GM18951 (cell line): ENCODE data around the gene TFDP1.
"Not testable (repeated sequence)": the region's sequence is repeated elsewhere in the genome, so short reads cannot be mapped to it uniquely, and the experiment has no call there.

Experiments
- POLR2A ChIP-seq: IDR thresholded peaks from 4 replicates; pipeline ENCODE4 v1.6.1; 2011; ENCODE audit warnings: mild to moderate bottlenecking; ENCODE audit not compliant: insufficient read length, insufficient read depth; ENCODE audit errors: extremely low read depth
- in situ Hi-C: fragments of 300-500 bp; cut with MboI; formaldehyde crosslinking; loops from one replicate; pipeline ENCODE4 v1.12.0; 2022; ENCODE audit warnings: low sequenced_read_pairs, mixed read lengths, inconsistent platforms; ENCODE audit not compliant: unreplicated experiment

The TFDP1 gene

DNA sequence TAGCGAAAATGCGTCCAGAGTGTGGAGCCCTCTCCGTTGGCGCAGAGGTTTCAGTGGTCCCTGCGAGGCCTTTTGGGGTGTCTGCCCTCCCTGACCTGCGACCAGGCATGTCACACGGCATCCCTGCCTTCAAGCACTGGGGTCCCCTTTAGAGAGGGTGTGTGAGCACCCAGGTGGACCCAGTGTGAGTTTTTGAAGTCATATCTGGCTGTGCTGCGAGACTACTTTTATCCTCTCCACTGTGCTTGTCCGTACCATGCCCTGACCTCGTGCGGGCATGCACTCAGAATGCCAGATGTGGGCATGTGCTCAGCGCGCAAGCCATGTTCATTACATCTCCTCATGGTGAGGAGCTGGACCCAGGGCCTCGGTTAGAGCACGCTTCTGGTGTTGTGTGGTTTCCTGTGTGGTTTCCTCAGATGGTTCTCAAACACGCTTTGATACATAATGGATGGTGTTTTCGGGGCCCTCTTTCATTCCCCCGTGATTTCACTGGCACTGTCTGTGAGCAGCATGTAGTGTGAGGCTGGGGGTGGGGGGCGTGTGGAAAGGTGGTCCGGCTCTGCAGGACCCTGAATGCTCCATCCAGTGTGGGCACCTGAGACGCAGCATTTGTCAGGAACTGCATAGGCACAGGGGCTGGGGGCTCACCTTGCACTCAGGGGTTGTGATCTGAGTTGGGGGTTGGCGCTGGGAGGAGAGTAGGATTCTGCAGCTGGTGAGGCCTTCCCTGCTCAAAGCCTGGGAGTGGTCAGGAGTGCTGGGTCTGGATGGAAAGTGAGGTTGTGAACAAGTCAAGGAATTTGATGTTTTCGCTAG, 2.3 kb downstream of the TFDP1 start:
- in situ Hi-C loops, result no loop called here
- TF ChIP-seq POLR2A, result no peak

DNA sequence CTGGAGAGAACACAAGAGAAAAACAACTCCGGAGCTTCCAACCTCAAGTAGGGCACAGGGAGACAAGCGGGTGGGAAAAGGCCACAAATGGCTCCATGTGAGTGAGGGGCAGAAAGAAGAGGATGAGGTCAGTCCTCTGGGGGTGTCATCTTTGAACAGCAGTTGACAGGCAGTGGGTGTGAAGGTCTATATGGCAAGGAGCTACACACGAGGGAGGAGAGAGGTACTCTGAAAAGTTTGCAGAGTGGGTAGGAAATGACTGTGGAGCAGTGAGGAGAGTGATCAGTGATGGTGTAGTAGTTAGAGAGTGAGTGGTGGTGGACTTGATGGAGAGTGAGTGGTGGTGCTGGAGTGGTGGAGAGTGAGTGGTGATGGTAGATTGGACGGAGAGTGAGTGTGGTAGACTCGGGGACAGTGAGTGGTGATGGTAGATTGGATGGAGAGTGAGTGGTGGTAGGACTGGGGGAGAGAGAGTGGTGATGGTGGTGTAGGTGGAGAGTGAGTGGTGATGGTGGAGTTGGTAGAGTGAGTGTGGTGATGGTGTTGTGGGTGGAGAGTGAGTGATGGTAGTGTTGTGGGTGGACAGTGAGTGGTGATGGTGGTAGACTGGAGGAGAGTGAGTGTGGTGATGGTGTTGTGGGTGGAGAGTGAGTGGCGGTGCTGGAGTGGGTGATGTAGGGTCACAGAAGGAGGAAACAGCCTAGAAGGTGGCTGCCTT, 4.0 kb downstream of the TFDP1 start:
- in situ Hi-C loops, result no loop called here
- TF ChIP-seq POLR2A, result no peak

DNA sequence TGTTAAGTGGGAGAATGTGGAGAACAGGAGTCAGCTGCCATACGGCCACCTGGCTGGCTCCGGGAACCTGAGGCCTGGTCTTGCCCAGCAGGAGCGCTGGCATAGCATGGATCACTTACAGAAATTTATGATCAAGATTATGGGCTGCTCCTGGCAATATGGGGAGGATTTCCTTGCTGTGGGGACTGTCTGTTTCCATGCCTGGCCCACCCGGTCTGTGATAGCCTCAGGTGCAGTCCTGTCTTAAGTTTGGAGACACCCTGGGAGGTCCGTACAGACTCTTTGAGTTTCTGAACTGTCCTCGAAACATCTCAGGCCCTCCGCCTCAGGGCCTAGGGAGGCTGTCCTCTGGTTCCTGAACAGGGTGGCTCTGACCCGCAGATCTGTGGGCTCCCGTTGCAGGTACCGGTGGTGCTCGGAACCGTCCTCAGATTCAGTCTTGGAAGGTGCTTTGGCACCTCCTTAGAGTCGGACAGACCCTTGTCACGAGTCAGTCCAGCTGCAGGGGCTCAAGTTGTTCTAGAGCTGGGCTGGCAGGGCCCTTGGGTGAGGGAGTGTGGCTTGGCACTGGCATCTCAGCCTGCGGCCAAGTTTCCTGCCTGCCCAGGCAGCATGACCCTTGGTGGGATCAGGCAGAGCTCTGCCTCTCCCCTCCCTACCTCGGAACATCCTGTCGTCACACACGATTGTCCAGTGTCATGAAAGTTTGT, 4.9 kb downstream of the TFDP1 start:
- in situ Hi-C loops, result no loop called here
- TF ChIP-seq POLR2A, result no peak

DNA sequence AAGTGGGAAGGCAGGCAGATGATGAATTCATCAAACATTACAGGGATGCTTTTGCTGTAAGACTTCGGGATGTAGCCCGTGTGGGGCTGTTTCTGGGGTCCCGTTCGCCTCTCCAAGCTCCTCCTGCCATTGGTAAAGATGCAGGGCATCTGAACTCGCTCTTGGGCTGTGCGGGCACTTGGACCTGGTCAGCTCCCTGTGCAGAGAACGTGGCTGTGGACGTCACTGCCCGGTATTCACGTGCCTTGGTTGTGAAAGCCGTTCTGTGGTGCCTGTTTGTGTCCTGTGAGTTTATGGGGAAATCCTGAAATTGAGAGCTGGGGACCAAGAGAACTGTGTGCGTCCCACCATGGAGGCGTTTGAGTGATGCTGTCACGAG, 5.4 kb downstream of the TFDP1 start:
- in situ Hi-C loops, result no loop called here
- no peak for TF ChIP-seq POLR2A

DNA sequence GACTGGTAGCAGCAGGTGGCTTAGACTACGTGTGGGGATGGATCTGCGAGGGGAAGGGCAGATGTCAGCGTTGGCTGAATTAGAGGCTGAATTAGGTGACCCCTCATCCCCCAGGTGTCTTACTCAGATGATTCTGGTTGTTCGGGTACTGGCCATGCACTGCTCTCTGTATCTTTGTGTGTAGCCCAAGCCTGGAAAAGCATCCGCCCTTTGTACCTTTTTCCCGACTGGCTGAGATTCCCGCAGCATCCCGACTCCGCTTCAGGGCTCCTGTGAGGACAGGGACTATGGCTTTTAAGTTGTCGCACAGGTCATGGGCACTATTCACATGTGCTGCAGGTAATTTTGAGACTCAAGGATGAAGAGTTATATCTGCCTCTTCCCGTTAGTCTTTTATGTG, 7.2 kb downstream of the TFDP1 start:
- in situ Hi-C loops, result no loop called here
- no peak for TF ChIP-seq POLR2A

DNA sequence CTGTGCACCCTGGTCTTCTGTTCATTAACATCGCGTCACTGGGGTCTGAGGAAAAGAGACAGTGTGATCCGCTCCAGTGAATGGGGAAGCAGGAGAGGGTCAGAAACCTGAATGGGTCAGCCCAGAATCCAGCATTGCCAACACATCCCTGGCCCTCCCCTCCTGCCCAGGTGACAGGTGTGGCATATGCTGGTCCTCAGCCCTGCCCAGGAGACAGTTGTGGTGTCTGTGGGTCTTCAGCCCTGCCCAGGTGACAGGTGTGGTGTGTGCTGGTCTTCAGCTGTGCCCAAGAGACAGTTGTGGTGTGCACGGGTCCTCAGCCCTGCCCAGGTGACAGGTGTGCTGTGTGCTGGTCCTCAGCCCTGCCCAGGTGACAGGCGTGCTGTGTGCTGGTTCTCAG, 8.0 kb downstream of the TFDP1 start:
- TF ChIP-seq POLR2A, result no peak
- in situ Hi-C loops, result no loop called here

DNA sequence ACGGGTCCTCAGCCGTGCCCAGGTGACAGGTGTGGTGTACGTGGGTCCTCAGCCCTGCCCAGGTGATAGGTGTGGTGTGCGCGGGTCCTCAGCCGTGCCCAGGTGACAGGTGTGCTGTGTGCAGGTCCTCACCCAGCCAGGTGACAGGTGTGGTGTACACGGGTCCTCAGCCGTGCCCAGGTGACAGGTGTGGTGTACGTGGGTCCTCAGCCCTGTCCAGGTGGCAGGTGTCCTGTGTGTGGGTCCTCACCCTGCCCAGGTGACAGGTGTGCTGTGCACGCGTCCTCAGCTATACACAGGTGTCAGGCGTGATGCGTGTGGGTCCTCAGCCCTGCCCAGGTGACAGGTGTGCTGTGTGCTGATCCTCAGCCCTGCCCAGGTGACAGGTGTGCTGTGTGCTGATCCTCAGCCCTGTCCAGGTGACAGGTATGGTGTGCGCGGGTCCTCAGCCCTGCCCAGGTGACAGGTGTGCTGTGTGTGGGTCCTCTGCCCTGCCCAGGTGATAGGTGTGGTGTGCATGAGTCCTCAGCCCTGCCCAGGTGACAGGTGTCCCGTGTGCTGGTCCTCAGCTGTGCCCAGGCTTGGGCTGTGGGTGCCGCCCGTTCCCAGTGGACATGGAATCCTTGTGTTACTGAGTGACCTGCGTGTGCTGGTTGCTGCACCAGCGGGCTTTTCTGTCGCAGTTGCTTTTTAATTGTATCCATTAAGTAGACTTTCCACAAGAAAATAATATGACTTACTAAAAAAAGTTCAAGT, 9.7 kb downstream of the TFDP1 start:
- in situ Hi-C loops, result not testable (repeated sequence)

DNA sequence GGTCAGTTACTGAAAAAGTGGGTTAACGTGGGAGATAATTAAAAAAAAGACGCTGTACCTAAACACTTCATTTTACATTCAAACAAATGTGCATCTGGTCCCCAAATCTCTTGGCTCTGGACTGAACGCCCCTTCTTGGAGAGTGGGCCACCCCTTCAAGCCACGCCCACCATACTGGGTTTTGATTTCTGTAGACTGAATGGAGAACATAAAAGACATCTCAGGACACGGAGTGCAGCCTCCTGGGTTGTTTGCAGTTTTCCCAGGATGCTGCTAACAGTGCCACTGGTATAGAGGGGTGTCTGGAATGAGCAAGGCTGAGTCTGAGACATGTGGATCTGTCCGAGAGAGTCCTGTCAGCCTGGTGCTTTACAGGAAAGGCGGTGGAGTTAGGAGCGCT, 10.6 kb downstream of the TFDP1 start:
- in situ Hi-C loops, result no loop called here
- no peak for TF ChIP-seq POLR2A

DNA sequence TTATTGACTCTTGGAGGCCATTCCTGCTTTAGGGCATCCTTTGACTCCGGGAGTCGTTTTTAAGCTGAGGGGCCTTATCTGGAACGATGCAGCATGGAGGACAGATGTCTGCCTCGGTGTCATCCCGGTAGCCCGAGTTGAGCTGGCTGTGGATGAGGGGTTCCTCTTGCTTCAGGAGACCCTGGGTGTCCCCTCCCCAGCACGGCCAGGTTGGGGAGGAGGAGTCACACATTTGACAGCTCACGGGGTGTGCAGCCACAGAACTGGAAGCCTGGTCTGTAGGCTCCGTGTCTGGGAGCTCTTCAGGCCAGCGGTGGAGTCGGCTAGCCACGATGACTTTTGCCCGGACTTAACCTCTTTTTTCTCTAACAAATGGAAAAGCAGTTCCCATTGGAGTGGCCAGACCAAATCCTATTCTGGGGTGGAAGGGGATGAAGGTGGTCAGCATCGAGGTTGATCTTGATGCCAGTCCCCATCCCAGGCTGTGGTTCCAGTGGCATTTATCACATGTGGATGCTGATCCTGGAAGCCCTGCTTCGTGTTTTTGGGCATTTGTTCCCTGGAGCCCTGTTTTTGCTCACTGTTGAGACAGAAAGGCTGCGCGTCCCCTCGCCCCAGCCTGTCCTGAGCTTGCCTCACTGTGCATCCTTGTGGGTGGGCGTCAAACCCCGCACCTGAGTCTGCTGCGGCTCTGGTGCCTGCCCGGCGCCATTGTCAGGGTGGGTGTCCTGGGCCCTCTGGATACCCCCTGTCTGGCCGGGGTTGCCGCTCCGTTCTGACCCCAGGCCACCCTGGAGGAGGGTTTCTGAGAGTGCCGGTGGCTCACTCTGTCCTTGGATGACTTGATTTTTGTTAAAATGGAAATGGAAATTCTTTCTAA, 12.0 kb downstream of the TFDP1 start:
- in situ Hi-C loops, result no loop called here
- TF ChIP-seq POLR2A, result no peak

DNA sequence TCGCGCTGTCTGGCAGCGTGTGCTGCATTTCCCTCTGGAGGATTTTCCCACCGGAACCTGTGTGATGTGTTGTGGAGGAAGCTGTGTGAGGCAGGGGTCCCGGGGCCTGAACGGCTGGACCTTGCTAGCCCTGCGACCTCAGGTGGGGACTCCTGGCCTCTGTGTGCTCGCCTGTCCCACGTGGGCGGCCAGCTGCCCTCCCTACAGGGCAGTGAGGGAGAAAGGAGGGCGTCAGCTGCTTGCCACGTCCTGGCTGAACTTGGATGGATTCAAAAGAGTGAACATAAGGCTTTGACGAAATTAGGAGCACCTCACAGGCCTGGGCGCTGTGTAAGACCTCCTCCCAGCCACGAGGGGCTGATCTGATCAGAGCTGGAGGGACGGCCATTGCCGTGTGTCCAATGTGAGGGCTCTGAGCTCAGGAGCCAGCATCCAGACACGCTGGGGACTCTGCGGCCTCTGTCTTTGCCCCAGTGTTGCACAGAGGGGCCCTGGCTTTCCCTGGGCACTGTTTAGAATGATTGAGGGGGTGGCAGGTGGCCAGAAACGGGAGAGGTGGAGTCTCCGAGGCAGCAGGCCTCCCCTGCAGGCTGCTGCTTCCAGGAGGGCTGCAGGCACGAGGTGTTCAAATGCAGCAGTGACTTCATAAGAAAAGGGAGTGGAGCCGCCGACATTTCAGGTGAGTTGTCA, 13.0 kb downstream of the TFDP1 start:
- no peak for TF ChIP-seq POLR2A
- in situ Hi-C loops, result no loop called here

DNA sequence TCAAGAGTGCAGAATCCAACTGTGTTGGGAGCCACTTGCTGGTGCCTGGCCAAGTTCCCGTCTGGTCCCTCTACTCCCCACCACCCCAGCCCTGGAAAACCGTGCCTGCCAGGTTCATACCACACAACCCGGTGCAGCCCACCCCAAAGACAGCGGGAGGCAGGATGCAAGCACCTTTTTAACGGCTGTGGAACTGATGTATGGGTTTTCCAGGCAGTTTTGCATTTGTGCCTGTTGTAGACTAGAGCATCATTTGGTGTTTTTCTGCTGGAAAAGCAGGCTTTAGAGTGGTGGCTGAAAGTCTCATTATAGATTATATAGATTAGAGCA, 13.5 kb downstream of the TFDP1 start:
- TF ChIP-seq POLR2A, result no peak
- in situ Hi-C loops, result no loop called here

DNA sequence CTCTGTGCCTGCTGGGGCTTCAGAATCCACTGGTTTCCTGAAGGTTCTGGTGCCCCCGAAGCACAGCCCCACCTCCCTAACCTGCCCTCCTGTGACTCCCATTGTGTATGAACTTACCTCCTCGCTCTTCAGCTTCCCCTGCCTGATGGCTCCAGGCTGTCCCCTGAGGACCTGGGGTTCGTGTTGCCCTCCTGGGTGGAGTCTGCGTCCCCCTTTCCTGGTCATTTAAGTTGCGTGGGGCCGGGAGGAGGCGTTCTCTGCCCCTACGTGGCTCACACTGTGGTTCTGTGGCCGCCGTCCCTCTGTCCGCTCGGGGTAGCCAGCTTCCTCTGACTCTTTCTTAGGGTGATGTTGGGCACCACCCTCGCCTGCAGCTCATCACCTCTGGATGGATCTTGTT, 13.9 kb downstream of the TFDP1 start:
- in situ Hi-C loops, result no loop called here

DNA sequence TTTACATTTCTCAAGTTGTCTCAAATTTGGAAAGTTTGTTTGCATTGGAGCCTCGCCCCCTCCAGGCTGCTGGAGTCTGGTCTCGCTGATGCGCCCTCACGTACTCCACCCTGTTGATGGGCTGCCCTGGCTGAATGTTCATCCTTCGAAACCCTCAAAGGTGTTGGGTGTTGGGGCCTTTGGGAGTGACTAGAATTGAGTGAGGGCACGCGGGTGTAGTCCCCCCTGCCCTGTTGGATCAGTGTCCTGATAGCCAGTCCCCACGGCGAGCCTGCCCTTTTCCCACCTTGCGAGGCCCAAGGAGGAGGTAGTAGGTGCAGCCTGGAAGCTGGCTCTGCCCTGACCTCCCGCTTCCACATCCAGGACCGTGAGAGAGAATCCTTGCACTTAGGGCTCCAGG, 14.8 kb downstream of the TFDP1 start:
- in situ Hi-C loops, result no loop called here
- TF ChIP-seq POLR2A, result no peak

More for the DNA sequence above, 13.9 kb downstream of the TFDP1 start:
- TF ChIP-seq POLR2A, result no peak
